Astrocyte of the hippocampus (primary cell): ENCODE data around the gene ADAM17.
A peak's percentile ranks its signal among the peaks of the same experiment; 100 is the strongest.

Experiments
- DNase-seq: peaks from one replicate; pipeline ENCODE4 v3.0.0; 2011; ENCODE audit warnings: low read depth, low spot score

The ADAM17 gene

GRCh38 chr2:9472511-9472910, 83.1 kb downstream of the ADAM17 start:
- no peak for DNase-seq

- no peak for DNase-seq
These were observed 84.4 kb downstream of the ADAM17 start for GRCh38 chr2:9471206-9471605.

- DNase-seq, result no peak
These were observed 87.9 kb downstream of the ADAM17 start for GRCh38 chr2:9467687-9468086.

GRCh38 chr2:9466147-9466683, 89.4 kb downstream of the ADAM17 start:
- no peak for DNase-seq

GRCh38 chr2:9465170-9465569, 90.5 kb downstream of the ADAM17 start:
- DNase-seq, result no peak

GRCh38 chr2:9463698-9464034, 92.0 kb downstream of the ADAM17 start:
- DNase-seq, result peak; percentile 45

GRCh38 chr2:9462886-9463697, 92.5 kb downstream of the ADAM17 start:
- no peak for DNase-seq

- no peak for DNase-seq
These were observed 93.3 kb downstream of the ADAM17 start for GRCh38 chr2:9462313-9462712.

- DNase-seq, result no peak
These were observed 94.6 kb downstream of the ADAM17 start for GRCh38 chr2:9461079-9461478.

- no peak for DNase-seq
These were observed 95.1 kb downstream of the ADAM17 start for GRCh38 chr2:9460441-9461017.

- DNase-seq, result no peak
These were observed 104.4 kb downstream of the ADAM17 start for GRCh38 chr2:9451231-9451630.

GRCh38 chr2:9445089-9445488, 110.5 kb downstream of the ADAM17 start:
- DNase-seq, result no peak

GRCh38 chr2:9443526-9443925, 112.1 kb downstream of the ADAM17 start:
- DNase-seq, result no peak

GRCh38 chr2:9441556-9441955, 114.1 kb downstream of the ADAM17 start:
- DNase-seq, result peak; percentile 31

- DNase-seq, result peak; percentile 38
These were observed 115.4 kb downstream of the ADAM17 start for GRCh38 chr2:9440058-9440727.

- DNase-seq, result no peak
These were observed 116.1 kb downstream of the ADAM17 start for GRCh38 chr2:9439536-9439935.
